ENCODE data around the gene FRRS1. TPM values are rescaled to one million over a fixed set of nuclear protein-coding genes. Genes with fewer than 3 reads are reported as not detected.

Gene FRRS1
- total RNA-seq, 1 donor: 24.7 TPM

- no peak overlapping the region for H3K4me3 ChIP-seq (ENCODE audit: low read depth, low read length)
- no peak for TF ChIP-seq CTCF (IDR thresholded peaks at IDR 0.05; ENCODE audit: insufficient read depth, low read length)
- no peak for DNase-seq (ENCODE audit: low read depth)
Measured at GRCh38 chr1:99675994-99676393, 90.4 kb downstream of the FRRS1 start.

GRCh38 chr1:99675292-99675691 lies 91.1 kb downstream of the FRRS1 start:
- TF ChIP-seq CTCF (IDR thresholded peaks at IDR 0.05; ENCODE audit: insufficient read depth, low read length): no peak
- no peak overlapping the region for H3K4me3 ChIP-seq (ENCODE audit: low read depth, low read length)
- no peak for DNase-seq (ENCODE audit: low read depth)

- DNase-seq (ENCODE audit: low read depth): peak; percentile 18
- no peak for TF ChIP-seq CTCF (IDR thresholded peaks at IDR 0.05; ENCODE audit: insufficient read depth, low read length)
- no peak overlapping the region for H3K4me3 ChIP-seq (ENCODE audit: low read depth, low read length)
Measured at GRCh38 chr1:99674115-99675064, 92.0 kb downstream of the FRRS1 start.

- TF ChIP-seq CTCF (IDR thresholded peaks at IDR 0.05; ENCODE audit: insufficient read depth, low read length): no peak
- no peak overlapping the region for H3K4me3 ChIP-seq (ENCODE audit: low read depth, low read length)
- no peak for DNase-seq (ENCODE audit: low read depth)
Measured at GRCh38 chr1:99673315-99673714, 93.1 kb downstream of the FRRS1 start.

- TF ChIP-seq CTCF (IDR thresholded peaks at IDR 0.05; ENCODE audit: insufficient read depth, low read length): no peak
- no peak for DNase-seq (ENCODE audit: low read depth)
- no peak overlapping the region for H3K4me3 ChIP-seq (ENCODE audit: low read depth, low read length)
Measured at GRCh38 chr1:99672530-99673213, 93.8 kb downstream of the FRRS1 start.

- no peak for DNase-seq (ENCODE audit: low read depth)
- no peak overlapping the region for H3K4me3 ChIP-seq (ENCODE audit: low read depth, low read length)
- no peak for TF ChIP-seq CTCF (IDR thresholded peaks at IDR 0.05; ENCODE audit: insufficient read depth, low read length)
Measured at GRCh38 chr1:99672038-99672437, 94.4 kb downstream of the FRRS1 start.
